ENCODE measurements around the gene SELENOO.

- TF ChIP-seq POLR2AphosphoS5 (IDR thresholded peaks at IDR 0.05; ENCODE audit: low read depth, low read length), result no peak
- TF ChIP-seq CTCF (IDR thresholded peaks at IDR 0.05), result no peak
Measured at GRCh38 chr22:50232481-50233151, 31.8 kb downstream of the SELENOO start.
